ENCODE measurements around the gene BPIFB1.

BPIFB1 gene

GRCh38 chr20:33316343-33316742 lies 33.3 kb downstream of the BPIFB1 start:
- no peak overlapping the region for H4K12ac ChIP-seq (ENCODE audit: low read depth, low read length)

GRCh38 chr20:33316958-33317357 lies 33.9 kb downstream of the BPIFB1 start:
- Histone ChIP-seq H2BK5ac (ENCODE audit: low read depth, low read length, poor library complexity) (no peak overlapping the region), H3K27ac (ENCODE audit: low read depth, low read length) (no peak overlapping the region), H3K79me2 (ENCODE audit: control insufficient read depth, insufficient read depth, low read length, poor library complexity) (no peaks in the 10 kb centered on the region), H3K4me3 (ENCODE audit: low read depth, low read length) (no peak overlapping the region), H3K4me1 (ENCODE audit: control insufficient read depth in 1 of 2, insufficient read depth in 2 of 2, low read length in 2 of 2) (no peaks in the 10 kb centered on the region), H3K9ac (ENCODE audit: low read length) (no peak overlapping the region), H2BK120ac (ENCODE audit: insufficient read depth, low read length, poor library complexity) (no peak overlapping the region), H3K9me3 (ENCODE audit: insufficient read depth, low read depth, low read length) (no peaks in the 10 kb centered on the region), H4K12ac (ENCODE audit: low read depth, low read length) (no peak overlapping the region), H3K79me1 (ENCODE audit: low read length) (no peaks in the 10 kb centered on the region), H2AFZ (ENCODE audit: insufficient read depth, low read length, poor library complexity) (no peak overlapping the region), H3K23ac (ENCODE audit: low read length) (no peak overlapping the region), H3K18ac (ENCODE audit: low read length) (no peak overlapping the region), H3K4me2 (ENCODE audit: low read length) (no peak overlapping the region), H3K36me3 (ENCODE audit: control insufficient read depth in 1 of 2, insufficient read depth in 2 of 2, low read length in 2 of 2) (no peaks in the 10 kb centered on the region), H4K91ac (ENCODE audit: low read depth, low read length) (no peak overlapping the region), H2AK5ac (ENCODE audit: low read length) (no peak overlapping the region), H3K14ac (ENCODE audit: low read length) (no peak overlapping the region), H3K27me3 (ENCODE audit: insufficient read depth, low read length) (no peaks in the 10 kb centered on the region), H2BK12ac (ENCODE audit: low read length) (no peak overlapping the region), H4K8ac (ENCODE audit: low read depth, low read length) (no peak overlapping the region), H3K4ac (ENCODE audit: low read depth, low read length) (no peak overlapping the region)
- WGBS (ENCODE audit: extremely low coverage, insufficient coverage, insufficient read length) = no CpG with 5 or more reads among the region's 3 CpGs
- DNase-seq = no peak

More at GRCh38 chr20:33316343-33316742, 33.3 kb downstream of the BPIFB1 start:
- H2BK12ac ChIP-seq (ENCODE audit: low read length) = no peak overlapping the region
- H2AFZ ChIP-seq (ENCODE audit: insufficient read depth, low read length, poor library complexity) = no peak overlapping the region
- H3K4ac ChIP-seq (ENCODE audit: low read depth, low read length) = no peak overlapping the region
- no peak overlapping the region for H3K4me2 ChIP-seq (ENCODE audit: low read length)
- no peaks in the 10 kb centered on the region for H3K36me3 ChIP-seq (ENCODE audit: control insufficient read depth in 1 of 2, insufficient read depth in 2 of 2, low read length in 2 of 2)
- no peak overlapping the region for H4K8ac ChIP-seq (ENCODE audit: low read depth, low read length)
- H4K91ac ChIP-seq (ENCODE audit: low read depth, low read length) = no peak overlapping the region
- H2BK120ac ChIP-seq (ENCODE audit: insufficient read depth, low read length, poor library complexity) = no peak overlapping the region
- no peak overlapping the region for H3K14ac ChIP-seq (ENCODE audit: low read length)
- no peak overlapping the region for H2AK5ac ChIP-seq (ENCODE audit: low read length)
- no peak for DNase-seq
- no peak overlapping the region for H3K27ac ChIP-seq (ENCODE audit: low read depth, low read length)
- no peak overlapping the region for H3K9ac ChIP-seq (ENCODE audit: low read length)
- H3K9me3 ChIP-seq (ENCODE audit: insufficient read depth, low read depth, low read length) = no peaks in the 10 kb centered on the region
- no peak overlapping the region for H3K4me3 ChIP-seq (ENCODE audit: low read depth, low read length)
- no CpG with 5 or more reads among the region's 5 CpGs for WGBS (ENCODE audit: extremely low coverage, insufficient coverage, insufficient read length)
- H3K18ac ChIP-seq (ENCODE audit: low read length) = no peak overlapping the region
- no peaks in the 10 kb centered on the region for H3K4me1 ChIP-seq (ENCODE audit: control insufficient read depth in 1 of 2, insufficient read depth in 2 of 2, low read length in 2 of 2)
- no peak overlapping the region for H3K23ac ChIP-seq (ENCODE audit: low read length)
- H3K79me2 ChIP-seq (ENCODE audit: control insufficient read depth, insufficient read depth, low read length, poor library complexity) = no peaks in the 10 kb centered on the region
- no peaks in the 10 kb centered on the region for H3K79me1 ChIP-seq (ENCODE audit: low read length)
- no peaks in the 10 kb centered on the region for H3K27me3 ChIP-seq (ENCODE audit: insufficient read depth, low read length)
- no peak overlapping the region for H2BK5ac ChIP-seq (ENCODE audit: low read depth, low read length, poor library complexity)

GRCh38 chr20:33317424-33318095 lies 34.5 kb downstream of the BPIFB1 start:
- Histone ChIP-seq H3K4me1 (ENCODE audit: control insufficient read depth in 1 of 2, insufficient read depth in 2 of 2, low read length in 2 of 2) (no peaks in the 10 kb centered on the region), H3K79me1 (ENCODE audit: low read length) (no peaks in the 10 kb centered on the region), H3K27me3 (ENCODE audit: insufficient read depth, low read length) (no peaks in the 10 kb centered on the region), H3K9ac (ENCODE audit: low read length) (no peak overlapping the region), H2AFZ (ENCODE audit: insufficient read depth, low read length, poor library complexity) (no peak overlapping the region), H3K79me2 (ENCODE audit: control insufficient read depth, insufficient read depth, low read length, poor library complexity) (no peaks in the 10 kb centered on the region), H3K18ac (ENCODE audit: low read length) (no peak overlapping the region), H2BK12ac (ENCODE audit: low read length) (no peak overlapping the region), H3K27ac (ENCODE audit: low read depth, low read length) (no peak overlapping the region), H3K36me3 (ENCODE audit: control insufficient read depth in 1 of 2, insufficient read depth in 2 of 2, low read length in 2 of 2) (no peaks in the 10 kb centered on the region), H4K12ac (ENCODE audit: low read depth, low read length) (no peak overlapping the region), H3K4me2 (ENCODE audit: low read length) (no peak overlapping the region), H3K9me3 (ENCODE audit: insufficient read depth, low read depth, low read length) (no peaks in the 10 kb centered on the region), H3K23ac (ENCODE audit: low read length) (no peak overlapping the region), H3K4me3 (ENCODE audit: low read depth, low read length) (no peak overlapping the region), H2BK5ac (ENCODE audit: low read depth, low read length, poor library complexity) (no peak overlapping the region), H2BK120ac (ENCODE audit: insufficient read depth, low read length, poor library complexity) (no peak overlapping the region), H4K8ac (ENCODE audit: low read depth, low read length) (no peak overlapping the region), H3K4ac (ENCODE audit: low read depth, low read length) (no peak overlapping the region), H3K14ac (ENCODE audit: low read length) (no peak overlapping the region), H4K91ac (ENCODE audit: low read depth, low read length) (no peak overlapping the region), H2AK5ac (ENCODE audit: low read length) (no peak overlapping the region)
- DNase-seq = no peak
- WGBS (ENCODE audit: extremely low coverage, insufficient coverage, insufficient read length) = no CpG with 5 or more reads among the region's 14 CpGs

- Histone ChIP-seq H3K27ac (ENCODE audit: low read depth, low read length) (no peak overlapping the region), H2BK12ac (ENCODE audit: low read length) (no peak overlapping the region), H3K4me1 (ENCODE audit: control insufficient read depth in 1 of 2, insufficient read depth in 2 of 2, low read length in 2 of 2) (no peaks in the 10 kb centered on the region), H3K4ac (ENCODE audit: low read depth, low read length) (no peak overlapping the region), H4K12ac (ENCODE audit: low read depth, low read length) (no peak overlapping the region), H3K9me3 (ENCODE audit: insufficient read depth, low read depth, low read length) (no peaks in the 10 kb centered on the region), H3K27me3 (ENCODE audit: insufficient read depth, low read length) (no peaks in the 10 kb centered on the region), H3K79me1 (ENCODE audit: low read length) (no peaks in the 10 kb centered on the region), H3K79me2 (ENCODE audit: control insufficient read depth, insufficient read depth, low read length, poor library complexity) (no peaks in the 10 kb centered on the region), H2BK5ac (ENCODE audit: low read depth, low read length, poor library complexity) (no peak overlapping the region), H3K23ac (ENCODE audit: low read length) (no peak overlapping the region), H4K91ac (ENCODE audit: low read depth, low read length) (no peak overlapping the region), H3K18ac (ENCODE audit: low read length) (no peak overlapping the region), H3K4me3 (ENCODE audit: low read depth, low read length) (no peak overlapping the region), H2AK5ac (ENCODE audit: low read length) (no peak overlapping the region), H2AFZ (ENCODE audit: insufficient read depth, low read length, poor library complexity) (no peak overlapping the region), H2BK120ac (ENCODE audit: insufficient read depth, low read length, poor library complexity) (no peak overlapping the region), H4K8ac (ENCODE audit: low read depth, low read length) (no peak overlapping the region), H3K14ac (ENCODE audit: low read length) (no peak overlapping the region), H3K4me2 (ENCODE audit: low read length) (no peak overlapping the region), H3K36me3 (ENCODE audit: control insufficient read depth in 1 of 2, insufficient read depth in 2 of 2, low read length in 2 of 2) (no peaks in the 10 kb centered on the region), H3K9ac (ENCODE audit: low read length) (no peak overlapping the region)
- DNase-seq = no peak
- no CpG with 5 or more reads among the region's 5 CpGs for WGBS (ENCODE audit: extremely low coverage, insufficient coverage, insufficient read length)
Measured at GRCh38 chr20:33318096-33318429, 35.0 kb downstream of the BPIFB1 start.

Measured in trophoblast cell (in vitro differentiated cells and primary cell).